Suppressor macrophage treated with lipopolysaccharide for 4 hours (primary cell): ENCODE results near the gene BST2.
"Not testable (repeated sequence)": the region's sequence is repeated elsewhere in the genome, so short reads cannot be mapped to it uniquely, and the experiment has no call there.

Source experiments
- DNase-seq: peaks from one replicate; pipeline ENCODE4 v3.0.0-alpha.2; 2020

Gene BST2

GRCh38 chr19:17385878-17386611, 19.4 kb downstream of the BST2 start:
- DNase-seq, result peak; percentile 69

GRCh38 chr19:17380426-17381138, 24.8 kb downstream of the BST2 start:
- no peak for DNase-seq

GRCh38 chr19:17379221-17379631, 26.2 kb downstream of the BST2 start:
- no peak for DNase-seq

- DNase-seq, result no peak
Measured at GRCh38 chr19:17378271-17378670, 27.2 kb downstream of the BST2 start.

- no peak for DNase-seq
Measured at GRCh38 chr19:17376935-17377600, 28.4 kb downstream of the BST2 start, which contains the start of gene PLVAP. PLVAP (minus strand) TSS chr19:17377342; CDS start chr19:17377288, 54 bp downstream.

- peak; percentile 87 for DNase-seq
Measured at GRCh38 chr19:17370026-17370587, 35.3 kb downstream of the BST2 start.

- DNase-seq, result no peak
Measured at GRCh38 chr19:17365361-17365760, 40.1 kb downstream of the BST2 start.

- DNase-seq, result not testable (repeated sequence)
Measured at GRCh38 chr19:17363852-17364605, 41.4 kb downstream of the BST2 start.

GRCh38 chr19:17359905-17360800, 45.3 kb downstream of the BST2 start:
- DNase-seq, result no peak

- DNase-seq, result no peak
Measured at GRCh38 chr19:17358395-17358794, 47.0 kb downstream of the BST2 start.

- no peak for DNase-seq
Measured at GRCh38 chr19:17357724-17358123, 47.7 kb downstream of the BST2 start.

- no peak for DNase-seq
Measured at GRCh38 chr19:17357078-17357666, 48.3 kb downstream of the BST2 start.

GRCh38 chr19:17353386-17353785, 52.0 kb downstream of the BST2 start:
- no peak for DNase-seq
